Heart left ventricle (tissue), 13 donors: Measurements from ENCODE around the gene SNED1.

Source experiments
- CTCF ChIP-seq, 12 donors: fragments of 200-600 bp; sonication (generic) in 4 of 12; IDR thresholded peaks; one replicate each; pipeline versions ENCODE4 v1.5.0 to v1.8.0; 2018 to 2022; ENCODE audit warnings: antibody characterized with exemption in 12 of 12, mild to moderate bottlenecking in 5 of 12
- POLR2A ChIP-seq, 2 donors: fragments of 450-650 bp; IDR thresholded peaks; one replicate each; pipeline ENCODE4 v1.6.1; 2017; ENCODE audit warnings: antibody characterized with exemption in 2 of 2, mild to moderate bottlenecking in 2 of 2, moderate library complexity in 2 of 2
- donor health status: ischemic (EF 13 %, LVEDD 7.1; RV severe dilation, severe dysfunction).
- donor health status: DM: no; HTN: yes; CAD: no.
- donor health status: DM: no; HTN: no; CAD: no.
- donor health status: ischemic (EF 25% LVEDD 6.9; RV normal size, moderate dysfunction).
- donor health status: ischemic (EF 25% LVEDD 5.7; RV mildly dilated, moderate dysfunction).
- donor health status: ischemic (EF 35%, LVEDD 5.7; RV mildly dilated, moderate dysfunction).
- donor health status: nonischemic (EF 11% LVEDD 7.7; RV severe dilation, severe dysfunction).
- donor health status: DM: yes; HTN: yes; CAD: no.
- donor health status: PGD.
- donor health status: ischemic (EF 29% LVEDD 5.4; RV normal size, mild dysfunction).
- donor health status: nonischemic (EF 23%, LVEDD 6.1; RV moderate dilation, normal function).

- no peak for TF ChIP-seq CTCF (IDR thresholded peaks at IDR 0.05)
- no peak for TF ChIP-seq POLR2A (IDR thresholded peaks at IDR 0.05)
Measured at GRCh38 chr2:241134711-241135110, 136.3 kb downstream of the SNED1 start.
